HepG2 (cell line): ENCODE measurements around the gene NDST1. TPM values are rescaled to one million over a fixed set of nuclear protein-coding genes. Genes with fewer than 3 reads are reported as not detected.

Experiments used
- FOSL2 ChIP-seq: sonication (generic); formaldehyde crosslinking; IDR thresholded peaks from 2 replicates; pipeline ENCODE4 v1.4.0; 2020; ENCODE audit warnings: missing genetic modification reagents
- FOXK1 ChIP-seq: sonication (generic); formaldehyde crosslinking; IDR thresholded peaks from 2 replicates; pipeline ENCODE4 v1.4.0; 2020; ENCODE audit warnings: low read depth, missing genetic modification reagents, borderline replicate concordance
- MIXL1 ChIP-seq: IDR thresholded peaks from 2 replicates; pipeline ENCODE4 v1.6.1; 2016
- MLLT10 ChIP-seq: sonication (generic); formaldehyde crosslinking; IDR thresholded peaks from 2 replicates; pipeline ENCODE4 v1.4.0; 2020; ENCODE audit warnings: missing genetic modification reagents
- NCOA2 ChIP-seq: sonication (generic); formaldehyde crosslinking; IDR thresholded peaks from 2 replicates; pipeline ENCODE4 v1.8.0; 2022; ENCODE audit warnings: inconsistent platforms
- NCOR1 ChIP-seq: fragments of 200-600 bp; sonication (generic); IDR thresholded peaks from 2 replicates; pipeline ENCODE4 v1.7.0; 2017; ENCODE audit warnings: antibody characterized with exemption, low read length, borderline replicate concordance
- NR2F1 ChIP-seq, 2 experiments: fragments of 450-650 bp in 1 of 2; formaldehyde crosslinking in 1 of 2; IDR thresholded peaks; 2 replicates each; pipeline versions ENCODE4 v1.5.0 to v1.6.1; 2016 to 2020; ENCODE audit warnings: mild to moderate bottlenecking in 1 of 2, missing compliant biosample characterization in 1 of 2, missing genetic modification reagents in 1 of 2, moderate library complexity in 1 of 2
- REPIN1 ChIP-seq: sonication (generic); formaldehyde crosslinking; IDR thresholded peaks from 2 replicates; pipeline ENCODE4 v1.8.0; 2022; ENCODE audit warnings: missing genetic modification reagents, low read depth, mild to moderate bottlenecking, borderline replicate concordance
- SMC3 ChIP-seq: IDR thresholded peaks from 2 replicates; pipeline ENCODE4 v1.6.1; 2011; ENCODE audit warnings: low read length, improper control_type of control experiment
- SOX6 ChIP-seq, 2 experiments: fragments of 450-650 bp in 1 of 2; sonication (generic) in 1 of 2; formaldehyde crosslinking in 1 of 2; IDR thresholded peaks; 2 replicates each; pipeline versions ENCODE4 v1.4.0 to v1.6.1; 2017 to 2020; ENCODE audit warnings: antibody characterized with exemption in 1 of 2, mild to moderate bottlenecking in 1 of 2, missing genetic modification reagents in 1 of 2
- SP5 ChIP-seq: IDR thresholded peaks from 2 replicates; pipeline ENCODE4 v1.6.1; 2016; ENCODE audit warnings: low read depth, borderline replicate concordance
- SSRP1 ChIP-seq: IDR thresholded peaks from 2 replicates; pipeline ENCODE4 v1.6.1; 2016; ENCODE audit warnings: control low read depth
- ZNF274 ChIP-seq: sonication (generic); formaldehyde crosslinking; IDR thresholded peaks from 2 replicates; pipeline ENCODE4 v1.5.1; 2020; ENCODE audit warnings: mild to moderate bottlenecking, missing genetic modification reagents
- ZNF761 ChIP-seq: sonication (generic); formaldehyde crosslinking; conservative IDR thresholded peaks from 2 replicates; pipeline ENCODE4 v1.4.0; 2020; ENCODE audit warnings: mild to moderate bottlenecking, missing genetic modification reagents
- polyA plus RNA-seq, 8 experiments: library from polyadenylated mRNA; depleted of rRNA in 3 of 8; stranded (reverse) in 7 of 8; unstranded in 1 of 8; fragments of >200 nt; fragmentation: Illumina TruSeq in 4 of 8; extraction: Trizol in 4 of 8; gene quantifications; 2 replicates each; pipeline versions ENCODE4 v1.2.1 to v1.2.3, GENCODE V29; 2011 to 2016; ENCODE audit warnings: low read depth in 4 of 8, missing spikeins in 1 of 8, mixed read lengths in 1 of 8; ENCODE audit not compliant: insufficient read depth in 1 of 8
- total RNA-seq, 5 experiments: library from RNA; depleted of rRNA; stranded (reverse); fragments of >200 nt; fragmentation: Illumina TruSeq; extraction: Trizol; gene quantifications; 2 replicates each; pipeline ENCODE4 v1.2.3, GENCODE V29; 2016; ENCODE audit warnings: low read depth in 1 of 5
- TF ChIP-seq, protein P1 (sequence below): sonication (generic); formaldehyde crosslinking; IDR thresholded peaks from 2 replicates; pipeline ENCODE4 v1.4.0; 2020; ENCODE audit warnings: missing genetic modification reagents
- TF ChIP-seq, protein P2 (sequence below): sonication (generic); formaldehyde crosslinking; IDR thresholded peaks from 2 replicates; pipeline ENCODE4 v1.5.1; 2020; ENCODE audit warnings: mild to moderate bottlenecking, missing genetic modification reagents
- TF ChIP-seq, protein P3 (sequence below): sonication (generic); formaldehyde crosslinking; IDR thresholded peaks from 2 replicates; pipeline ENCODE4 v1.4.0; 2020; ENCODE audit warnings: missing genetic modification reagents, mild to moderate bottlenecking, borderline replicate concordance
- TF ChIP-seq, protein P4 (sequence below): sonication (generic); formaldehyde crosslinking; IDR thresholded peaks from 2 replicates; pipeline ENCODE4 v1.9.0; 2022; ENCODE audit warnings: missing genetic modification reagents, mild to moderate bottlenecking, borderline replicate concordance

Gene NDST1
- total and polyA plus RNA-seq, 2 of the 13 experiments (the other 11 are each of a cell fraction or from before 2014, with no cell fraction given): 23.8 to 26.2 TPM

DNA sequence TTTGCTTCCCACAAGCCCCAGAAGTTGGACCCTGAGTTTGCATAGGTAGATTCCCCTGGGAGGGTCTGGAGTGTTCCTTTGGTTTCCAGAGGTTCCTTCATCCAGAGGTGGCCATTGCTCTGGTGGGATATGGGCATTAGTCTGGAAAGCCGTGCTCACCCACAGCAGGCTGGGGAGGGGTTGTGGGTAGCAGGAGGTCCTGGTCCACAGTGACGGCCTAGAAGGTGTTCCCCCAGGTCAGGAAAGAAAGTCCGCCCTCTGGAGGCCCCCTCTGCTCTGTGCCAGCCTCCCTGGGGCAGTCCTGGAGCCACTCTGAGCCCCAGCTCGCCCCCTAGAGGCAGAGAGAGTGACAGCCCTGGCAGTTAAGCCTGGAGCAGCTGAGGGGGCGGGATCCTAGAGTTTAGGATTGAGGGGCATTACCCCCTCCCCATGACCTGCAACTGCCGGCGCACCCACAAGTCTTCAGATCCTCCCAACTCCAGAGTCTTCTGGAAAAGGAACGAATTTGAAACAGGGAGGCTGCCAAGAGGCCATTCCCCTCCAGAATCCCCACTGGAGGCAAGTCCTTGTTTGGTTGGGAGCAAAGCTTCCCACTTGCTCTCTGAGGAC lies 36.8 kb downstream of the NDST1 start (continued):
- TF ChIP-seq NR2F1 (CRISPR knock-in tag; IDR thresholded peaks at IDR 0.05) (no peak), FOXK1 (CRISPR knock-in tag) (peak; percentile 14; the same call in 1 of the 2 replicates), SMC3 (peak; percentile 72), FOSL2 (CRISPR knock-in tag) (peak; percentile 33; the same call in 1 of the 2 replicates), SOX6 (IDR thresholded peaks at IDR 0.05) (no peak), SOX6 (CRISPR knock-in tag; IDR thresholded peaks at IDR 0.05) (peak; percentile 69), NCOA2 (no peak), MLLT10 (CRISPR knock-in tag) (no peak), NCOR1 (peak; percentile 56; the same call in 1 of the 2 replicates), MIXL1 (CRISPR knock-in tag) (no peak), ZNF274 (CRISPR knock-in tag) (no peak), SP5 (CRISPR knock-in tag) (0 out of 2 replicates have a peak, but pooled peaks have one; percentile 32), SSRP1 (CRISPR knock-in tag) (no peak), ZNF761 (CRISPR knock-in tag) (no peak), REPIN1 (peak; percentile 46; the same call in 1 of the 2 replicates)
- TF ChIP-seq, protein P1, sequence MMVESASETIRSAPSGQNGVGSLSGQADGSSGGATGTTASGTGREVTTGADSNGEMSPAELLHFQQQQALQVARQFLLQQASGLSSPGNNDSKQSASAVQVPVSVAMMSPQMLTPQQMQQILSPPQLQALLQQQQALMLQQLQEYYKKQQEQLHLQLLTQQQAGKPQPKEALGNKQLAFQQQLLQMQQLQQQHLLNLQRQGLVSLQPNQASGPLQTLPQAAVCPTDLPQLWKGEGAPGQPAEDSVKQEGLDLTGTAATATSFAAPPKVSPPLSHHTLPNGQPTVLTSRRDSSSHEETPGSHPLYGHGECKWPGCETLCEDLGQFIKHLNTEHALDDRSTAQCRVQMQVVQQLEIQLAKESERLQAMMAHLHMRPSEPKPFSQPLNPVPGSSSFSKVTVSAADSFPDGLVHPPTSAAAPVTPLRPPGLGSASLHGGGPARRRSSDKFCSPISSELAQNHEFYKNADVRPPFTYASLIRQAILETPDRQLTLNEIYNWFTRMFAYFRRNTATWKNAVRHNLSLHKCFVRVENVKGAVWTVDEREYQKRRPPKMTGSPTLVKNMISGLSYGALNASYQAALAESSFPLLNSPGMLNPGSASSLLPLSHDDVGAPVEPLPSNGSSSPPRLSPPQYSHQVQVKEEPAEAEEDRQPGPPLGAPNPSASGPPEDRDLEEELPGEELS (CRISPR knock-in tag): peak; percentile 18; the same call in 1 of the 2 replicates
- TF ChIP-seq, protein P2, sequence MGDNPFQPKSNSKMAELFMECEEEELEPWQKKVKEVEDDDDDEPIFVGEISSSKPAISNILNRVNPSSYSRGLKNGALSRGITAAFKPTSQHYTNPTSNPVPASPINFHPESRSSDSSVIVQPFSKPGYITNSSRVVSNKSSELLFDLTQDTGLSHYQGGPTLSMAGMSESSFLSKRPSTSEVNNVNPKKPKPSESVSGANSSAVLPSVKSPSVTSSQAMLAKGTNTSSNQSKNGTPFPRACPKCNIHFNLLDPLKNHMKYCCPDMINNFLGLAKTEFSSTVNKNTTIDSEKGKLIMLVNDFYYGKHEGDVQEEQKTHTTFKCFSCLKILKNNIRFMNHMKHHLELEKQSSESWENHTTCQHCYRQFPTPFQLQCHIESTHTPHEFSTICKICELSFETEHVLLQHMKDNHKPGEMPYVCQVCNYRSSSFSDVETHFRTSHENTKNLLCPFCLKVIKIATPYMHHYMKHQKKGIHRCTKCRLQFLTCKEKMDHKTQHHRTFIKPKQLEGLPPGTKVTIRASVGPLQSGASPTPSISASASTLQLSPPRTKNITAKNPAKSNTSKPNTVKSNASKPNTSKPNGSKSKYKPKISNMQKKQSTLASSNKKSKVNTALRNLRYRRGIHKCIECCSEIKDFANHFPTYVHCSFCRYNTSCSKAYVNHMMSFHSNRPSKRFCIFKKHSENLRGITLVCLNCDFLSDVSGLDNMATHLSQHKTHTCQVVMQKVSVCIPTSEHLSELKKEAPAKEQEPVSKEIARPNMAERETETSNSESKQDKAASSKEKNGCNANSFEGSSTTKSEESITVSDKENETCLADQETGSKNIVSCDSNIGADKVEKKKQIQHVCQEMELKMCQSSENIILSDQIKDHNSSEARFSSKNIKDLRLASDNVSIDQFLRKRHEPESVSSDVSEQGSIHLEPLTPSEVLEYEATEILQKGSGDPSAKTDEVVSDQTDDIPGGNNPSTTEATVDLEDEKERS (CRISPR knock-in tag): no peak
- TF ChIP-seq, protein P3, sequence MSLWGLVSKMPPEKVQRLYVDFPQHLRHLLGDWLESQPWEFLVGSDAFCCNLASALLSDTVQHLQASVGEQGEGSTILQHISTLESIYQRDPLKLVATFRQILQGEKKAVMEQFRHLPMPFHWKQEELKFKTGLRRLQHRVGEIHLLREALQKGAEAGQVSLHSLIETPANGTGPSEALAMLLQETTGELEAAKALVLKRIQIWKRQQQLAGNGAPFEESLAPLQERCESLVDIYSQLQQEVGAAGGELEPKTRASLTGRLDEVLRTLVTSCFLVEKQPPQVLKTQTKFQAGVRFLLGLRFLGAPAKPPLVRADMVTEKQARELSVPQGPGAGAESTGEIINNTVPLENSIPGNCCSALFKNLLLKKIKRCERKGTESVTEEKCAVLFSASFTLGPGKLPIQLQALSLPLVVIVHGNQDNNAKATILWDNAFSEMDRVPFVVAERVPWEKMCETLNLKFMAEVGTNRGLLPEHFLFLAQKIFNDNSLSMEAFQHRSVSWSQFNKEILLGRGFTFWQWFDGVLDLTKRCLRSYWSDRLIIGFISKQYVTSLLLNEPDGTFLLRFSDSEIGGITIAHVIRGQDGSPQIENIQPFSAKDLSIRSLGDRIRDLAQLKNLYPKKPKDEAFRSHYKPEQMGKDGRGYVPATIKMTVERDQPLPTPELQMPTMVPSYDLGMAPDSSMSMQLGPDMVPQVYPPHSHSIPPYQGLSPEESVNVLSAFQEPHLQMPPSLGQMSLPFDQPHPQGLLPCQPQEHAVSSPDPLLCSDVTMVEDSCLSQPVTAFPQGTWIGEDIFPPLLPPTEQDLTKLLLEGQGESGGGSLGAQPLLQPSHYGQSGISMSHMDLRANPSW (CRISPR knock-in tag): peak; percentile 60; the same call in 1 of the 2 replicates
- TF ChIP-seq, protein P4, sequence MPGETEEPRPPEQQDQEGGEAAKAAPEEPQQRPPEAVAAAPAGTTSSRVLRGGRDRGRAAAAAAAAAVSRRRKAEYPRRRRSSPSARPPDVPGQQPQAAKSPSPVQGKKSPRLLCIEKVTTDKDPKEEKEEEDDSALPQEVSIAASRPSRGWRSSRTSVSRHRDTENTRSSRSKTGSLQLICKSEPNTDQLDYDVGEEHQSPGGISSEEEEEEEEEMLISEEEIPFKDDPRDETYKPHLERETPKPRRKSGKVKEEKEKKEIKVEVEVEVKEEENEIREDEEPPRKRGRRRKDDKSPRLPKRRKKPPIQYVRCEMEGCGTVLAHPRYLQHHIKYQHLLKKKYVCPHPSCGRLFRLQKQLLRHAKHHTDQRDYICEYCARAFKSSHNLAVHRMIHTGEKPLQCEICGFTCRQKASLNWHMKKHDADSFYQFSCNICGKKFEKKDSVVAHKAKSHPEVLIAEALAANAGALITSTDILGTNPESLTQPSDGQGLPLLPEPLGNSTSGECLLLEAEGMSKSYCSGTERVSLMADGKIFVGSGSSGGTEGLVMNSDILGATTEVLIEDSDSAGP (CRISPR knock-in tag): peak; percentile 68; the same call in 1 of the 2 replicates
